GM19324 (cell line): ENCODE results near the gene UBASH3B.

Experiments used
- ATAC-seq: cut with Tn5 transposase; IDR thresholded peaks from one replicate; pipeline ENCODE4 v1.9.1; 2021; ENCODE audit warnings: mild to moderate bottlenecking, moderate library complexity; ENCODE audit not compliant: unreplicated experiment, low FRiP score

UBASH3B gene

DNA sequence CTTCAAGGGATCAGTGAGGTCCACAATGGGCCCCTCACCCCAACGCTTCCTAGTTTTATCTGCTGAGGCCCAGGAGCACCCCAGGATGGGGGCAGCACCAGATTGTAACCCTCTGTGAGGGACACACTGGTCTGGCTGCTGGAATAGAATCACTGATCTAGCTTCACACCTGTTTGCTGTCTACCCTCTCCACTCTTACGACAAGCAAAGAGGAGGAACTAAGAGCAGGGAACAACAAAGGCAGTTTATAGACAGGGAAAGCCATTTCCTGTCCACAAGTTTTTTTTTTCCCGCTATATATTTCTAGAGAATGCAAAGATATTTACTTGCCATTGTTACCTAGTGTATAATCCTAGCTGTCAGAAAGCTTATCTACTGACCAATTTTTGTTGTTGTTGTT lies 121.8 kb downstream of the UBASH3B start:
- no peak for ATAC-seq

DNA sequence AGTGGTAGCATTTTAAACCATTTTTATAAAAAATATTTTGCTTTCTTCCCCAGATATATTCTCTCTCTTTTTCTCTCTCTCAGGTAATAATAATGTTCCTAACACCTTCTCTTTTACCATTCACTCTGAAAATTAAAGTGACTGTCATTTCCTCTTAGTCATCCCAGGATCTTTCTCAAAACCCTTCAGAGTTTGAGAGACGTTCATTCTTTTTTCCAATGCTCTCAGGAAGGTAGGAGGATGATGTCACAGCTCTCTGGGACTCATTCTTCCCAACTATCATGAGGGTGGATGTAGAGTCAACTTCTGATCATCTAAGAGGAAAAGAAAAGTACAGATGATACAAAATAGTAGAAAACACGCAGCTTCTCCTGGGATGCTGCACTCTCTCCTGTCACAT lies 122.6 kb downstream of the UBASH3B start:
- no peak for ATAC-seq

DNA sequence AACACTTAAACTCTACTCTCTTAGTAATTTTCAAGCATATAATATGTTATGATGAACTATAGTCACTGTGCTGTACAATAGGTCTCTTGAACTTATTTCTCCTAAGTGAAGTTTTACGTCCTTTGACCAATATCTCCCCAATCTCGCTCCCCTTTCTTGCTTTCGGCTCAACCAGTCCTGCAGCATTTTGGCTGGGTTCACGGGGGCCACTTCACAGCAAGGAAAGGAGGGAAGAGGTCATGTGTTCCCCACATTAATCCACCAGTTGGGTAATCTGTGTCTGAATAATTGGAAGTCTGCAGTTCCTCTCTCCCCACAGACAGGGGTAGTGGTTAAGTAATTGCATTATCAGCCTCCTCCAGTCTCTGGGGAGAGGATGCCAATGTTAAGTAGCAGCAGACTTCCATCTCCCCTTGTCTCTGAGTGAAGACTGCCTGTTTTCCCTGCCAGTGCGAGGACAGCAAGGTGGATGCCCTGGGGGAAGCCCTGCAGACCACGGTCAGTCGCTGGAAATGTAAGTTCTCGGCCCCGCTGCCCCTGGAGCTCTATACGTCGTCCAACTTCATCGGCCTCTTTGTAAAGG lies 123.6 kb downstream of the UBASH3B start:
- no peak for ATAC-seq

DNA sequence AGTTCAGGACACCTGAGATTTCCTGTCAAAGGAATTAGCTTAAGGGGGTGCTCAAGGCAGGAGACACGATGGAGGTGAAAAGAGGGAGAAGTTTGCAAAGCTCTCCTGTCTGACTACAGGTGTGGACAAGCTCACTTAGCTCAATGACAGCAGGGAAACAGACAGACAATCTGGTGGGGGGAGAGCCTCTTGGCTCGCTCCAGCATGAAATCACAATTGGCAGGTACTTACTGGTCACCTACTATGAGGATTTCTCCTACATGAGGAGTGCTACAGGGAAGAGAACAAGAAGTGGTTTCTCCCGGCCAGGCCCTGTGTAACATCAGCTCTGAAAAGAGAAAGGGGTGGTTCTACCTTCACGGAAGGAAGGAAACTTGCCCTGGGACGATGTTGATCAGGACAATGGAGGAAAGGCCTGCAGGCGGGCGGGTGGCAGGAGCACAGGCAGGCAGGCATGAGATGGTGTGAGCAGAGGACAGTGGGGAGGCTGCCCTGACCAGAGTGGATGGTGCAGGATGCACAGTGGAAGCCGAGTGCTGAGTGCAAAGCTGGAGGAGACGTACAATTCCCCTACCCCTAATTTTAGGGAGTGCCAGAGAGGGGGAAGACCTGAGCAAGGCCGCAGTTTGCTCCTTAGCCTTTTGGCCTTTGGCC lies 124.9 kb downstream of the UBASH3B start:
- ATAC-seq, result no peak

DNA sequence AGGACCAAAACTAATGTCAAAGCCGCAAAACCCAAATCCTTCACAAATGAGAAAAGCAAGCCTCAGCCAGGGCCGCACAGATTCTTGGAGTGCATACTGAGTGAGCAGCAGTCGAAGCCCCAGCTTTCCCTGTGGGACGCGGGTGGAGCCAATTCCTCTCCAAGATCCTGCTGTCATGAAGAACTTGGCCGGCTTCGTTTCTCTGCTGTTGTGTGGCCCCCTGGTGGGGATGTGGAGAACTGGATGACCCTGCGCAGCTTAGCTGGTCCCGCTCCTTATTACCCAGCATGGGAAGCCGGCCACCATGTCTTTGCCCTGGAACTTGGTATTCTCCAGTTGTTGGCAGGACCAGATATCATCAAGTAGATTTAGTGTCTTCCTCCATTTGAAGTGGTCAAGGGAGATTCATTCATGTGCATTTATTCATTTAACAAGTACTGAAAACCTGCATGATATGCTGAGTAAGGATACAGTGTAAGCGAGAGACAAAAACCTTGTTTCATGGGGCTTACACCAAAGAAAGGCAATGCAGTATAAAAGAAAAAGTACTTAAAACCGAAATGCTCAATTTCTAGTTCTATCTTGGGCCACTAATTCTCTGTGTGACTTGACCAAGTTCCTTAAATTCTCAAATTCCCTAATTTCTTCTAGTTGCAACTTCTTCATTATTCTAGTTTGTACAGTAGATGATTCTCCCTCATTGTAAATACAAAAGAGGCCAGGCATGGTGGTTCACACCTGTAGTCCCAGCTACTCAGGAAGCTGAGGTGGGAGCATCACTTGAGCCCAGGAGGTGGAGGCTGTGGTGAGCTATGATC lies 126.1 kb downstream of the UBASH3B start:
- ATAC-seq, result no peak

DNA sequence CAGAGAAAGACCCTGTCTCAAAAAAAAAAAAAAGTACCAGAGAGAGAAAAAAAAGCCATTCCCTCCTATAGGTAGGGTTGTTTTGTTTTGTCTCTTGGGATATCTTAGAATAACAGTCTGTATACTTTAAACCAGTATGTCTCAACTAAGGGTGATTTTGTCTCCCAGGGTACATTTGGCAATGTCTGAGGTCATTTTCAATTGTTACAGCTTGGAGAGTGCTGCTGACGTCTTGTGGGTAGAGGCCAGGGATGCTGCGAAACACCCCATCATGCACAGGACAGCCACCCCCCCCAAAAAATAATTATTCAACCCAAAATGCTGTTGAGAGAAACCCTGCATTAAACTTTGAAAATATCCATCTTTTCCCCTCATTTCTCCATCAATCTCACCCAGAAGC lies 126.7 kb downstream of the UBASH3B start:
- no peak for ATAC-seq

DNA sequence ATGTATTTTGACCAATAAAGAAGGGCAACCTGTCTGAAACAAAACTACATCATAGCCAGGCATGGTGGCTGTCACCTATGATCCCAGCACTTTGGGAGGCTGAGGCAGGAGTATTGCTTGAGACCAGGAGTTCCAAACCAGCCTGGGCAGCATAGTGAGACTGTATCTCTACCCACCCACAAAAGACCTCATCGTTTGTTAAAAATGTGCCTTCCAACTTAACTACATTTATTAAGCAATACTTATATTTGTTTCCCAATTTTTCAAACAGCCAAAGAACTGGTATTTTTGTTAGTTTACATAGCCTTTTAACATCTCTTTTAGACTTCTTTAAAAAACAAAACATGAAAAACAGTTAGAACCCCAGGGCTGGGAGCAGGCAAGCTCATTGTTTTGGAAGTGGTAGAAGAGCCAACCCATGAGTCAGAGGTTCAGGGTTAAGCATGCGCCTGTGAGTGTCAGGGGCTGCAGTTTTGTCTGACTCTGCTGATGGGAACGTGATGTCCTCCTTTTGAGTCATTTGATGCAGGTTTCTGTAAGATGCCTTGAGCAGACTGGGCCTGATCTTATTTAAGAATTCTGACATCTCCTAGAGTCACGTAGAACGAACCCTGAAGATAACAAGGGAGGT lies 128.9 kb downstream of the UBASH3B start:
- no peak for ATAC-seq

DNA sequence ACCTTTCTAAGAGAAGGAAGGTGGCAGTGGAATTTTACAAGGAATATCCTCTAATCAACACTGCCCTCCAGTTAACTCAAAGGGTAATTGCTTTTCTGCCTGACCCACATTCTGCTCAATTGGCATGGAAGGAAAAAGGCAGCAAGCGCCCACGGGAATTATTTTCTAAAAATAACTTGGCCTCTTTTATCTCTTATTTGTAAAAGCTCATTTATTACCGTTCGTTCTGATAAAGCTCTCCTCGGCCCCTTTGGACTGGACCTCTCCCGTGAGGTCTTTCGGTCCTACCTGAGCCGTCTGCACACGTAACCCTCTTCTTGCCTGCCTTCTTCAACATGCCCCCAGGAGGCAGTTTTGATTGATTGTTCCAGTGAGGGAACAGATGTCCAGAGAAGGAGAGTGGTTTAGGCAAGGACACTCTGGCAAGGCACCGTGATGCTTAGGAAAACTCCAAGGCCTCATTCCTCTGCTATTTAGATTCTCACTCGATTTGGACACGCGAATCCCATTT lies 129.6 kb downstream of the UBASH3B start:
- no peak for ATAC-seq

DNA sequence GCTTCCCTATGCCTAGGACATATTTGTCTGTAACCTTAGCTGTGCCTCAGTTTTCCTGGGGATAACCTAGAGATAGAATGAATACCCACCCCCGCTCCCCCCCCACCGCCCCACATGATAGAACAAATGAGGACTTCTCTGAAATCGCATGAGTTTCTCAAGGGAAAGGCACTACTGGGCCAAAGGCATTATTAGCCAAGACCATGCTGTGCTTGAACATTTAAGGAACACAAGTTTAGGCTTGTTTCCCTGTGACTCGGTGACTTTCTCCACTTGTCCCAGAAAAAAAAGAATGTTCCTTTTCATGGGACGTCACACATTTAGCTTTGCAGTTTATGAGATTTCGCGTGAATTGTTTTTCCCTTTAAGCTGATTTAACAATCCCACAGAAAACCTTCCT lies 131.4 kb downstream of the UBASH3B start:
- ATAC-seq, result no peak

DNA sequence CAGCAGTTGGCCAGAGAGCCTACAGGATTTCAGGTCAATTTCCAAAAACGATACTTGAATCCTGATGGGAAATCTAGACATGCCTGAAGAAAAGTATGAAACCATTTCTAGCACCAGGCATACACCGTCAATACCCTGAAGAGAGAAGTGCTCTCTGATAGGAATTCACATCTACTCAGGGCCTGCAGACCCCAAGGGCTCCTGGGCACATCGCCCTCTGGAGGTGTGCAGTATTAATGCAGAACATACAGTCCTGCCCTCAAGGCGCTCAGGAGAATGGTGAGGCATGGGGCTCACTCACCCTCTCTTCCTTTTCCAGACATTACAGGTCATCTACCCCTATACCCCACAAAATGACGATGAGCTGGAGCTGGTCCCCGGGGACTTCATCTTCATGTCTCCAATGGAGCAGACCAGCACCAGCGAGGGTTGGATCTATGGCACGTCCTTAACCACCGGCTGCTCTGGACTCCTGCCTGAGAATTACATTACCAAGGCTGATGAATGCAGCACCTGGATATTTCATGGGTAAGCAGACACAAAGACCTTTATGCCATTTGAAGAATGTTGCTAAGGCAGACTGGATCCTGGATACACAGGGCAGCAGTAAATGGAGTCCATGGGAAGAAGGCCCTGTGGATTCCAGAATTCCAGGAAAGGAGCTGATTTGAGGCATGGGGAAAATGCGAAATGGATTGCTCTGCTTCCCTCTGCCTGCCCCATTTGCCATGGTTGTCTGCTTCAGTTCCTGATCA lies 133.4 kb downstream of the UBASH3B start:
- no peak for ATAC-seq

DNA sequence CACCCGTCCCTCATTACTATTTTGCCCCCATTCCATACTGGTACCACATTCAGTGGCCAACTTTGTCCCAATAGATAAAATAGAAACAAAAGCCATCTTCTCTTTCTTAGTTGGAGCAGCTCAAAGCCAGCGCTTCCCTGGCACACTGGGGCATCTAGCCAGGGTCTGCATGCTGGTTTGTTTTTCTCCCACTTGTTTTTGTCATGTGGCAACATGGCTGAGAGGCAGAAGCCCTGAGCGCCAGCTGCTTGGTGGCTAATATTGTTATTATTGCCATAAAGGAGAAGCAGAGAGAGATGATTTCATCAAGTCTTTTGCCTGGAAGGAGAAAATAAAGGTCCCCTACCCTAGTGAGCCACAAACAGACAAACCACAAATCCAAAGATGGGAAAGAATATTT lies 134.4 kb downstream of the UBASH3B start:
- ATAC-seq, result no peak

DNA sequence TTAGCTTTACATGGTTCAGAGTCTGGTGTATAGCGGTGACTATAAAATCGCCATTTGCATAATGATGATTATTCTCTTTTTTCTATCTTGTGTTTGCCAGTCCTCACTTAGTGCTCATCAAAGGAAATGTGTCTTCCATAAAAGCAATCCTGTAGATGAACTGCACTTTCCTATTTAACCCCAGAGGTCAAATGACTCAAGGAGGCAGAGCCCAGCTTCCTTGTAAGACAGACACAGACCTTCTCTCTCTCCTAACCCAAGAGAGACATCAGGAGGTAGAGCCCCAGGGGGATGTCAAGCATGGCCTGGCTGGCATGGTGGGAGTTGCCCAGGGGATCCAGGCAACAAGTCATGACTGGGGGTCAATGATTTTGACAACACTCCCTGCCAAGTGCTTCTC lies 135.9 kb downstream of the UBASH3B start:
- ATAC-seq, result no peak

DNA sequence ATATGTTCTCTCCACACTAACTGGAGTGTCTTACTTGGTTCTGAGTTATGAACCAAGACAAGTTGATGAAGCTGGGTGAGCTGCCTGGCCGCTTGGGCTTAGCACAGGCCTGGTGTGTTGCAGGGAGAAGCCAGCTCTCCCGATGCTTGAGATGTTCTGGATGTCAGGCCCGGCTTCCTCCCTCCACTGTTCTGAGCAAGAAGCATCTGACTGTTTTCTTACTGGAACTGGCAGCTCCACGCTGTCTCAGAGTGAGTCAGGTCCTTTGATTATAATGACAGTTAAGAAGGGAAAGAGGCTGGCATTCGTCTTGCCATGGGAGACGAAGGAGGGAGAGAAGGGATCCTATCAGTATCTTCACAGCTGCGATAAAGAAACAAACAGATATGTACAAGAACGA lies 136.3 kb downstream of the UBASH3B start:
- ATAC-seq, result no peak

DNA sequence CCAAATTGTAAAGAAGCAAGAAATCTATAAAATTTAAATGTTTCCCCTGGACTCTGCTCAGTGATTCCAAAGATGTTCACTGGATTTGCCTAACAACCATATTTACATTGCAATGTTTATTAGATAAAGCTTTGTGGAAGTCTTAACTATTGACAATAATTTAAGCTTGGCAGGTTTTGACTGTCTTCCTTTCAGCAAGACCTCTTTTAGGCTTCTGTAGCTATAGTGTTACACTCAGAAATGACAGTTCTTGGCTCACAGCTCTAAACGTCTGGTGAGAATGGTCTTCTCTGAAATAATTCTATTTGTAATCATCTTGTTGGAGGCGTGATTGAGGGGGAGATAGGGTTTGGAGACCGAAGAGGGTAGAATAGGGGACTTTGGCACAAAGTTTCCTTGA lies 138.0 kb downstream of the UBASH3B start:
- ATAC-seq, result no peak

DNA sequence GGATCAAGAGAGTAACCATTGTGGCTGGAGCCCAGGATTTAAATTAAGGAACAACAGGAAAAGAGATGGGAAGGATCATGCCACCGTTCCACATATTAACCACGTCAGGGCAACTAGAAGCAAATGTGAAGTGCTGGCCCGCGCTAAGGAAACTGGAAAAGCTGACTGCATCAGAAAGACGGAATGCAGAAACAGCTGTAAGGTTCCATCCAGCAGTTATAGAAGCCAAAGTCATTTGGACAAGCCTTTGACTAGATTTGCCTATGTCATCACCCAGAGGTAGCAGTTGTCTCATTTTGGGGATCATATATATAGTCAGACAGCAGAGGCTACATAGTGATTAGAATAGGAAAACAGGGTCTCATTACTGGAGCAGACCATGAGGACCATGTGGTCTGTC lies 139.8 kb downstream of the UBASH3B start:
- ATAC-seq, result no peak

DNA sequence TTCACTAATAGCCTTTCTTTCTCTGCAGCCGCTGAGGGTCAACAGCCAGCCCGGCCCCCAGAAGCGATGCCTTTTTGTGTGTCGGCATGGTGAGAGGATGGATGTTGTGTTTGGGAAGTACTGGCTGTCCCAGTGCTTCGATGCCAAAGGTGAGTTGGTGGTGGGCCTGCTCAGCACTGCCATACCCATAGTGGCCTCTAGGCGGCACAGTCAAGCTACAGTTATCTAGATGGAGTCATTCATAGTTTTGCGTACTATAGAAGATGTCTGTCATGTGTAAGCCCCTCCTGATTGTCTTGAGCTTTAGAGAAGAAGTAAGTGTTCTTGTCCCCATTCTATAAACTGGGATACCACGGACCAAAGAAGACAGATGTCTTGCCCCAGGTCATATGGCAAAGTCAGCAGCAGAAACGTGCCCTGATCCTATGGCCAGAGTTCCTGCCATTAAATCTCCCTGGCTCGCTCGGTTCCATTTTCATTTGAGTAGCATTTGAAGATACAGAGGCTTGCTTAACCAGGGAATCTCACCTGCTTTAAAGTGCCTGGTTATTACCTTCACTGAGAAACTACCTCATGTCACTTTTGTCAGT lies 140.7 kb downstream of the UBASH3B start:
- peak; percentile 68 for ATAC-seq

DNA sequence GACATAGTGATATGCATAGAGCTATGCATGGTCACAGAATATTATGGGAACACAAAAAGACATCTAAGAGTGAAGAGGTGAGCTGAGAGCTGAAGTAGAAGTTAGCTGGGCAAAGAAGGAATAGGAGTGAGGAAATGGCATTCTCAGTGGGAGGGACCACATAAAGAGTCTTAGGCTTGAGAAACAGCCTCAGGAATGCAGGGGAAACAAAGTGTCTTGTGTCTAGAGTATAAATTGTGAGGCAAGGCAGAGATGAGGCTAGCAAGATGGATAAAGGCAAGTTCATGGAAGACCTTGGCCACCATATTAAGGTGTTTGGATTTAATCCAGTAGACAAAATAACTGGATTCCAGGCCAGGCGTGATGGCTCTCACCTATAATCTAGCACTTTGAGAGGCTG lies 142.1 kb downstream of the UBASH3B start:
- ATAC-seq, result no peak

DNA sequence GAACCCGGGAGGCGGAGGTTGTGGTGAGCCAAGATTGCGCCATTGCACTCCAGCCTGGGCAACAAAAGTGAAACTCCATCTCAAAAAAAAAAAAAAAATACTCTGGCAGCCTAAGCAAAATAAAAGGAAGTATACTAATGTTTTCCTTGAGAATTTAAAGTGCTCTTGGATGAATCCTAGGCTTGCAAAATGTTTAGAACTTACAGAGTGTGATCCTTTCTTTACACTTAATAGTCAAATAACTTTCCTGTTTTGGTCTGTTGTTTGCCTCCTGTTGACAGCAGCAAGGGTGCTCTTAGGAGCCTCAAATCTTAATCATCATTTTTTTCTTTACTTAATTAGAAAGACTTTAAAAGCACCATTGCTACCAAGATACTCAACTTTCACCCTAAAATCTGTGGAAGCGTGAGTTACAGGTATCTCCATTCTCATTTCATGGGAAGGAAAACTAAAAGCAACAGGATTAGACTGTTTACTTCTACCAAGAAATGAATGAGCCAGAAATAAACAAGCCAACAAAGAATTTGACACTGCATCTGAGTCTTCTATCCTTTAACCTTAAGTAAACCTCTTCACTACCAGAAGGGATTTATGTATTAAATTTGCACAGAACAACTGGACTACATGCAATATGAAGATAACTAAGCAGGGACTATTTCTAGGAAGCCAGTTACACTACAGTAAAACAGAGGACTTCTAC lies 144.0 kb downstream of the UBASH3B start:
- ATAC-seq, result no peak

DNA sequence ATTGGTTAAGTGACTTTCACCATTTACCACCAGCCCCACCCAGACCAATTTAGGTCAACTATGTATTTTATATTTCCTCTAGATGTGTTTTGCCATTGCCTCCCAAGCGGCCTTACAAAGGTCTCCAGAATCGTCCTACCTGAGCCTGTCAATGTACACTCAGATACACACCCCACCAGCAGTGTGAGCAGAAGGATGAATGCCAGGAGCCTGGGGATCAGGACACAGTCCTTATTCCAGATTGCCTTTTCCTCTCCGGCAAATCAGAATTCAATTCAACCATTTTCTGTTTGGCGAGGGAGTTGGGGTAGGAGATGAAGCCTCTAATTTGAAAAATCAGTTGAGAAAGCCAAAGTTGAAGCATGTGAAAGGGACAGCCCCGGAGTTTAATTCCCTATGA lies 147.4 kb downstream of the UBASH3B start:
- ATAC-seq, result no peak

DNA sequence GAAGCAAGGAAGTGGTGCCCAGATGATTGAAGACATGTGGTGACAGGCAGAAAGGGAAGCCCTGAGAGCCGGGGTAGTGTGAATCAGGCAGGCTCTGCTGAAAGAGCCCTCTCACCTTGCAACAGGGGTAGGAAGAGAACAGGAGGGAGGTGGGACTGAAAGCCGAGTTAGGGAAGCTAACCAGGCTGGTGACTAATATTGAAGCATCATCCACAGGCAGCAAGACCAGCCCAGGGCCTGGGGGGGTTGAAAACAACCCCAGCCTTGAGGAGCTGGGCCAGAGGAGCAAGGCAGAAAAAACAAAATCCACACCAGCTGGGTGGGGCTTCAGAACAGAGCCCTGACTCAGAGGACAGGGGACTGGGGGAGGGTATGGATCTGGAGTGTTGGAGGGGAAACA lies 147.8 kb downstream of the UBASH3B start:
- no peak for ATAC-seq
